WTC11 (cell line): Measurements from ENCODE around the gene ANKRD33B. TPM values are rescaled to one million over a fixed set of nuclear protein-coding genes. Genes with fewer than 3 reads are reported as not detected.

Experiments used
- ATAC-seq: fragments of 200-7000 bp; cut with Tn5 transposase; 2 replicates; pipeline ENCODE4 v1.10.0; 2021; ENCODE audit warnings: mild to moderate bottlenecking, moderate library complexity
- CTCF ChIA-PET: fragments of 300-600 bp; sonication (Branson Sonifier 250); formaldehyde crosslinking; loops from one replicate; lab custom pipeline; 2021; ENCODE audit warnings: antibody characterized with exemption; lab: Charles Lee
- POLR2A ChIA-PET: fragments of 350-600 bp; sonication (Branson Sonifier 250); formaldehyde crosslinking; loops from one replicate; lab custom pipeline; 2021; ENCODE audit warnings: antibody characterized with exemption; lab: Charles Lee
- DNase-seq: peaks from one replicate; pipeline ENCODE4 v3.0.0; 2021; ENCODE audit warnings: low spot score
- H3K27ac Mint-ChIP-seq: 2 replicates; pipeline ENCODE4 v1.8.0; 2021; ENCODE audit warnings: mixed read lengths
- H3K27me3 Mint-ChIP-seq: 2 replicates; pipeline ENCODE4 v1.8.0; 2021; ENCODE audit warnings: low read depth, mild to moderate bottlenecking, moderate library complexity, mixed read lengths
- H3K36me3 Mint-ChIP-seq: 2 replicates; pipeline ENCODE4 v1.8.0; 2021; ENCODE audit warnings: mixed read lengths
- H3K4me1 Mint-ChIP-seq: 2 replicates; pipeline ENCODE4 v1.8.0; 2022; ENCODE audit warnings: mixed read lengths
- H3K4me3 Mint-ChIP-seq: 2 replicates; pipeline ENCODE4 v1.8.0; 2021; ENCODE audit warnings: mild to moderate bottlenecking, moderate library complexity, mixed read lengths
- H3K9me3 Mint-ChIP-seq: 2 replicates; pipeline ENCODE4 v1.8.0; 2021; ENCODE audit warnings: mixed read lengths
- CREM ChIP-seq: sonication (generic); formaldehyde crosslinking; IDR thresholded peaks from 2 replicates; pipeline ENCODE4 v1.8.1; 2022; ENCODE audit warnings: mild to moderate bottlenecking, missing genetic modification reagents, moderate library complexity
- FOXK1 ChIP-seq: sonication (generic); formaldehyde crosslinking; IDR thresholded peaks from 2 replicates; pipeline ENCODE4 v1.8.0; 2022; ENCODE audit warnings: mild to moderate bottlenecking, moderate library complexity, missing genetic modification reagents
- NFYB ChIP-seq: sonication (generic); formaldehyde crosslinking; conservative IDR thresholded peaks from 2 replicates; pipeline ENCODE4 v1.8.0; 2022; ENCODE audit warnings: low read depth, missing genetic modification reagents
- NR1H2 ChIP-seq: sonication (generic); formaldehyde crosslinking; IDR thresholded peaks from 2 replicates; pipeline ENCODE4 v1.9.0; 2021; ENCODE audit warnings: mild to moderate bottlenecking, moderate library complexity, missing genetic modification reagents
- OVOL2 ChIP-seq: fragments of 250-450 bp; sonication (Bioruptor Pico); IDR thresholded peaks from 2 replicates; pipeline ENCODE4 v1.9.0; 2021; ENCODE audit warnings: mild to moderate bottlenecking, borderline replicate concordance
- PRRX2 ChIP-seq: fragments of 250-450 bp; sonication (Bioruptor Pico); IDR thresholded peaks from 2 replicates; pipeline ENCODE4 v1.8.0; 2021; ENCODE audit warnings: mild to moderate bottlenecking
- RORB ChIP-seq: fragments of 250-450 bp; sonication (Bioruptor Pico); IDR thresholded peaks from 2 replicates; pipeline ENCODE4 v1.9.0; 2021; ENCODE audit warnings: mild to moderate bottlenecking
- TEAD1 ChIP-seq: sonication (generic); formaldehyde crosslinking; IDR thresholded peaks from 2 replicates; pipeline ENCODE4 v1.8.0; 2022; ENCODE audit warnings: mild to moderate bottlenecking, missing genetic modification reagents
- ZBTB21 ChIP-seq: sonication (generic); formaldehyde crosslinking; IDR thresholded peaks from 2 replicates; pipeline ENCODE4 v1.8.1; 2023; ENCODE audit warnings: mild to moderate bottlenecking, missing genetic modification reagents, borderline replicate concordance
- ZNF121 ChIP-seq: sonication (generic); formaldehyde crosslinking; IDR thresholded peaks from 2 replicates; pipeline ENCODE4 v1.8.0; 2023; ENCODE audit warnings: missing genetic modification reagents
- ZNF138 ChIP-seq: sonication (generic); formaldehyde crosslinking; conservative IDR thresholded peaks from 2 replicates; pipeline ENCODE4 v1.8.1; 2022; ENCODE audit warnings: mild to moderate bottlenecking, moderate library complexity, missing genetic modification reagents
- ZNF219 ChIP-seq: sonication (generic); formaldehyde crosslinking; IDR thresholded peaks from 2 replicates; pipeline ENCODE4 v1.8.0; 2023; ENCODE audit warnings: missing genetic modification reagents, mild to moderate bottlenecking, borderline replicate concordance
- ZNF232 ChIP-seq: sonication (generic); formaldehyde crosslinking; IDR thresholded peaks from 2 replicates; pipeline ENCODE4 v1.8.0; 2022; ENCODE audit warnings: mild to moderate bottlenecking, missing genetic modification reagents
- ZNF396 ChIP-seq: fragments of 250-450 bp; sonication (Bioruptor Pico); IDR thresholded peaks from 2 replicates; pipeline ENCODE4 v1.8.0; 2021; ENCODE audit warnings: mild to moderate bottlenecking, moderate library complexity, borderline replicate concordance
- ZNF416 ChIP-seq: fragments of 250-450 bp; sonication (Bioruptor Pico); IDR thresholded peaks from 2 replicates; pipeline ENCODE4 v1.9.0; 2021; ENCODE audit warnings: mild to moderate bottlenecking, inconsistent platforms
- ZNF423 ChIP-seq: fragments of 250-450 bp; sonication (Bioruptor Pico); IDR thresholded peaks from 2 replicates; pipeline ENCODE4 v2.1.2; 2022; ENCODE audit warnings: mild to moderate bottlenecking, moderate library complexity
- ZNF671 ChIP-seq: fragments of 250-450 bp; sonication (Bioruptor Pico); IDR thresholded peaks from 2 replicates; pipeline ENCODE4 v1.8.0; 2021; ENCODE audit warnings: mild to moderate bottlenecking
- total RNA-seq: library from RNA; stranded (reverse); gene quantifications from 3 replicates; pipeline ENCODE4 v1.2.3, GENCODE V29; 2021
- TF ChIP-seq, protein P1 (sequence below): sonication (generic); formaldehyde crosslinking; IDR thresholded peaks from 2 replicates; pipeline ENCODE4 v1.8.0; 2022; ENCODE audit warnings: missing genetic modification reagents
- TF ChIP-seq, protein P2 (sequence below): sonication (generic); formaldehyde crosslinking; IDR thresholded peaks from 2 replicates; pipeline ENCODE4 v1.8.0; 2022; ENCODE audit warnings: mild to moderate bottlenecking, missing genetic modification reagents
- TF ChIP-seq, protein P3 (sequence below): fragments of 250-450 bp; sonication (Bioruptor Pico); IDR thresholded peaks from 2 replicates; pipeline ENCODE4 v1.9.0; 2021; ENCODE audit warnings: moderate library complexity, mild to moderate bottlenecking, inconsistent platforms, borderline replicate concordance
- TF ChIP-seq, protein P4 (sequence below): sonication (generic); formaldehyde crosslinking; IDR thresholded peaks from 2 replicates; pipeline ENCODE4 v1.8.1; 2023; ENCODE audit warnings: mild to moderate bottlenecking, missing genetic modification reagents, moderate library complexity
- TF ChIP-seq, protein P5 (sequence below): sonication (generic); formaldehyde crosslinking; IDR thresholded peaks from 2 replicates; pipeline ENCODE4 v1.8.1; 2022; ENCODE audit warnings: low read depth, missing genetic modification reagents, borderline replicate concordance
- TF ChIP-seq, protein P6 (sequence below): sonication (generic); formaldehyde crosslinking; IDR thresholded peaks from 2 replicates; pipeline ENCODE4 v1.8.0; 2022; ENCODE audit warnings: mild to moderate bottlenecking, missing genetic modification reagents
- TF ChIP-seq, protein P7 (sequence below): sonication (generic); formaldehyde crosslinking; IDR thresholded peaks from 2 replicates; pipeline ENCODE4 v1.8.1; 2022; ENCODE audit warnings: mild to moderate bottlenecking, missing genetic modification reagents, moderate library complexity, borderline replicate concordance
- TF ChIP-seq, protein P8 (sequence below): sonication (generic); formaldehyde crosslinking; IDR thresholded peaks from 2 replicates; pipeline ENCODE4 v1.8.1; 2023; ENCODE audit warnings: mild to moderate bottlenecking, moderate library complexity, missing genetic modification reagents

The ANKRD33B gene
- total RNA-seq, 1 experiment from 2014 or later, result 9.2 TPM

DNA sequence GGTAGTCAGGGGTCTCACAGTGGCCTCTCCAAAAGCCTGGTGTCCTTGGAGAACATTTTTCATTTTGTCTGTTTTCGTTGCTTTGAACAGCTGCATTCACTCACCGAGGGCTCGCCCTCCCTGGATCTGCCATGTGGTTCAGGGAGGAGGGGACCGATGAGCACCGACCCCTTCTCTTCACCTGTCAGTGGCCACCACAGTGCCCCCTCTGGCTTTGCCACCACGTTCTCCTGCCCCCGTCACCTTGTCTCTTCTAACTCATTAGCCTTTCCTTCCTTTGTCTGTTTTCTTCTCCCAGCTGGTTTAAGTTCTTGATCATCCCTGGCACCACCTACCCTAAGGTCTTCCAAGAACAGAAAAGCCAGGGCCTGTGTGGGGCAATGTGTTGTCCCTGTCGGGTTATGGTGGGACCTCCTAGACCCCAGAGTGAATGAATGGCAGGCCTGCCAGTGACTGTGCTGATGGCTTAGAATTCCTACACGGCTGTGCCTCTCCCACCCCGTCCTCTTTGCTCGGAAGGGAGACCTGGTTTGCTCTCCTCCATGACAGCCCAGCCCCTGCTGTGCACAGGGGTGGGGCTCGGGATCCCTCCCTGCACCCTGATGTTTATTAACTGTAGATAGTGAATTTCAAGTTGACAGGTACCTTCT lies 90.0 kb downstream of the ANKRD33B start:
- Mint-ChIP-seq H3K9me3 (peaks cover 5% of the 10 kb centered on the region), H3K27ac (no peak overlapping the region), H3K36me3 (no peaks in the 10 kb centered on the region), H3K27me3 (no peaks in the 10 kb centered on the region), H3K4me3 (no peak overlapping the region), H3K4me1 (peaks cover 12% of the 10 kb centered on the region)
- DNase-seq (no peak), ATAC-seq (no peak)
- TF ChIP-seq ZNF121 (CRISPR knock-in tag) (no peak), NFYB (CRISPR knock-in tag) (no peak), ZNF416 (CRISPR knock-in tag) (no peak), TEAD1 (CRISPR knock-in tag) (no peak), PRRX2 (no peak), OVOL2 (CRISPR knock-in tag) (no peak), ZNF671 (CRISPR knock-in tag) (no peak), ZNF232 (CRISPR knock-in tag) (no peak), ZNF138 (CRISPR knock-in tag) (no peak), ZBTB21 (CRISPR knock-in tag) (no peak)
- TF ChIP-seq, protein P1, sequence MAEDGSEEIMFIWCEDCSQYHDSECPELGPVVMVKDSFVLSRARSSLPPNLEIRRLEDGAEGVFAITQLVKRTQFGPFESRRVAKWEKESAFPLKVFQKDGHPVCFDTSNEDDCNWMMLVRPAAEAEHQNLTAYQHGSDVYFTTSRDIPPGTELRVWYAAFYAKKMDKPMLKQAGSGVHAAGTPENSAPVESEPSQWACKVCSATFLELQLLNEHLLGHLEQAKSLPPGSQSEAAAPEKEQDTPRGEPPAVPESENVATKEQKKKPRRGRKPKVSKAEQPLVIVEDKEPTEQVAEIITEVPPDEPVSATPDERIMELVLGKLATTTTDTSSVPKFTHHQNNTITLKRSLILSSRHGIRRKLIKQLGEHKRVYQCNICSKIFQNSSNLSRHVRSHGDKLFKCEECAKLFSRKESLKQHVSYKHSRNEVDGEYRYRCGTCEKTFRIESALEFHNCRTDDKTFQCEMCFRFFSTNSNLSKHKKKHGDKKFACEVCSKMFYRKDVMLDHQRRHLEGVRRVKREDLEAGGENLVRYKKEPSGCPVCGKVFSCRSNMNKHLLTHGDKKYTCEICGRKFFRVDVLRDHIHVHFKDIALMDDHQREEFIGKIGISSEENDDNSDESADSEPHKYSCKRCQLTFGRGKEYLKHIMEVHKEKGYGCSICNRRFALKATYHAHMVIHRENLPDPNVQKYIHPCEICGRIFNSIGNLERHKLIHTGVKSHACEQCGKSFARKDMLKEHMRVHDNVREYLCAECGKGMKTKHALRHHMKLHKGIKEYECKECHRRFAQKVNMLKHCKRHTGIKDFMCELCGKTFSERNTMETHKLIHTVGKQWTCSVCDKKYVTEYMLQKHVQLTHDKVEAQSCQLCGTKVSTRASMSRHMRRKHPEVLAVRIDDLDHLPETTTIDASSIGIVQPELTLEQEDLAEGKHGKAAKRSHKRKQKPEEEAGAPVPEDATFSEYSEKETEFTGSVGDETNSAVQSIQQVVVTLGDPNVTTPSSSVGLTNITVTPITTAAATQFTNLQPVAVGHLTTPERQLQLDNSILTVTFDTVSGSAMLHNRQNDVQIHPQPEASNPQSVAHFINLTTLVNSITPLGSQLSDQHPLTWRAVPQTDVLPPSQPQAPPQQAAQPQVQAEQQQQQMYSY, result no peak
- TF ChIP-seq, protein P2, sequence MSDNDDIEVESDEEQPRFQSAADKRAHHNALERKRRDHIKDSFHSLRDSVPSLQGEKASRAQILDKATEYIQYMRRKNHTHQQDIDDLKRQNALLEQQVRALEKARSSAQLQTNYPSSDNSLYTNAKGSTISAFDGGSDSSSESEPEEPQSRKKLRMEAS, result no peak
- CTCF ChIA-PET, result no interaction called here
- POLR2A ChIA-PET, result no interaction called here

DNA sequence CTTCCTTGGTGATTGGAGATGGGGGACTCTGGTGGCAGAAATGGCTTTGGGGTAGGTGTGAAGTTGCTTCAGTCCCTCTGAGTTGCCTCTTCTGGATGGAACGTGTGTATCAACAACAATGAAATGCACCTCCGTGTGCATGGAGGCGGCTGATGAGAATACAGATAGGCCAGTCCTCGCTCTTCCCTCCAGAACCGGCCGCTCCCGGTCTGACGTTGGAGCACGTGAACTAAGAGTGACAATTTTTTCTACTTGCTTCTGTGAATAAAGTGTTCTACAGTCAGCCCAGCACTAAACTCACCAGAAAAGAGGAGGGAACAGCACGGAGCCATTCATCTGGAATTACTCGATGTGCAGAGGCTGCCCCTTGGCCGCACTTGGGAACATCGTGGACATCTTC lies 90.7 kb downstream of the ANKRD33B start:
- peaks cover 5% of the 10 kb centered on the region for H3K9me3 Mint-ChIP-seq
- ChIA-PET CTCF (no interaction called here), POLR2A (no interaction called here)
- no peak overlapping the region for H3K4me3 Mint-ChIP-seq
- ATAC-seq (no peak), DNase-seq (no peak)
- H3K27ac Mint-ChIP-seq, result peak overlapping the region; percentile 60
- H3K36me3 Mint-ChIP-seq, result no peaks in the 10 kb centered on the region
- no peaks in the 10 kb centered on the region for H3K27me3 Mint-ChIP-seq
- H3K4me1 Mint-ChIP-seq, result peaks cover 12% of the 10 kb centered on the region
- TF ChIP-seq FOXK1 (CRISPR knock-in tag), result no peak
- no peak for TF ChIP-seq ZNF396 (CRISPR knock-in tag)
- TF ChIP-seq ZNF219 (CRISPR knock-in tag), result no peak
- TF ChIP-seq, protein P3, sequence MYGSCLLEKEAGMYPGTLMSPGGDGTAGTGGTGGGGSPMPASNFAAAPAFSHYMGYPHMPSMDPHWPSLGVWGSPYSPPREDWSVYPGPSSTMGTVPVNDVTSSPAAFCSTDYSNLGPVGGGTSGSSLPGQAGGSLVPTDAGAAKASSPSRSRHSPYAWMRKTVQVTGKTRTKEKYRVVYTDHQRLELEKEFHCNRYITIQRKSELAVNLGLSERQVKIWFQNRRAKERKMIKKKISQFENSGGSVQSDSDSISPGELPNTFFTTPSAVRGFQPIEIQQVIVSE, result no peak
- TF ChIP-seq, protein P4, sequence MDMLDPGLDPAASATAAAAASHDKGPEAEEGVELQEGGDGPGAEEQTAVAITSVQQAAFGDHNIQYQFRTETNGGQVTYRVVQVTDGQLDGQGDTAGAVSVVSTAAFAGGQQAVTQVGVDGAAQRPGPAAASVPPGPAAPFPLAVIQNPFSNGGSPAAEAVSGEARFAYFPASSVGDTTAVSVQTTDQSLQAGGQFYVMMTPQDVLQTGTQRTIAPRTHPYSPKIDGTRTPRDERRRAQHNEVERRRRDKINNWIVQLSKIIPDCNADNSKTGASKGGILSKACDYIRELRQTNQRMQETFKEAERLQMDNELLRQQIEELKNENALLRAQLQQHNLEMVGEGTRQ (CRISPR knock-in tag), result no peak
- TF ChIP-seq RORB (CRISPR knock-in tag), result no peak
- no peak for TF ChIP-seq CREM (CRISPR knock-in tag)
- TF ChIP-seq, protein P5, sequence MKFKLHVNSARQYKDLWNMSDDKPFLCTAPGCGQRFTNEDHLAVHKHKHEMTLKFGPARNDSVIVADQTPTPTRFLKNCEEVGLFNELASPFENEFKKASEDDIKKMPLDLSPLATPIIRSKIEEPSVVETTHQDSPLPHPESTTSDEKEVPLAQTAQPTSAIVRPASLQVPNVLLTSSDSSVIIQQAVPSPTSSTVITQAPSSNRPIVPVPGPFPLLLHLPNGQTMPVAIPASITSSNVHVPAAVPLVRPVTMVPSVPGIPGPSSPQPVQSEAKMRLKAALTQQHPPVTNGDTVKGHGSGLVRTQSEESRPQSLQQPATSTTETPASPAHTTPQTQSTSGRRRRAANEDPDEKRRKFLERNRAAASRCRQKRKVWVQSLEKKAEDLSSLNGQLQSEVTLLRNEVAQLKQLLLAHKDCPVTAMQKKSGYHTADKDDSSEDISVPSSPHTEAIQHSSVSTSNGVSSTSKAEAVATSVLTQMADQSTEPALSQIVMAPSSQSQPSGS (CRISPR knock-in tag), result no peak
- TF ChIP-seq, protein P6, sequence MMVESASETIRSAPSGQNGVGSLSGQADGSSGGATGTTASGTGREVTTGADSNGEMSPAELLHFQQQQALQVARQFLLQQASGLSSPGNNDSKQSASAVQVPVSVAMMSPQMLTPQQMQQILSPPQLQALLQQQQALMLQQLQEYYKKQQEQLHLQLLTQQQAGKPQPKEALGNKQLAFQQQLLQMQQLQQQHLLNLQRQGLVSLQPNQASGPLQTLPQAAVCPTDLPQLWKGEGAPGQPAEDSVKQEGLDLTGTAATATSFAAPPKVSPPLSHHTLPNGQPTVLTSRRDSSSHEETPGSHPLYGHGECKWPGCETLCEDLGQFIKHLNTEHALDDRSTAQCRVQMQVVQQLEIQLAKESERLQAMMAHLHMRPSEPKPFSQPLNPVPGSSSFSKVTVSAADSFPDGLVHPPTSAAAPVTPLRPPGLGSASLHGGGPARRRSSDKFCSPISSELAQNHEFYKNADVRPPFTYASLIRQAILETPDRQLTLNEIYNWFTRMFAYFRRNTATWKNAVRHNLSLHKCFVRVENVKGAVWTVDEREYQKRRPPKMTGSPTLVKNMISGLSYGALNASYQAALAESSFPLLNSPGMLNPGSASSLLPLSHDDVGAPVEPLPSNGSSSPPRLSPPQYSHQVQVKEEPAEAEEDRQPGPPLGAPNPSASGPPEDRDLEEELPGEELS, result no peak
- TF ChIP-seq, protein P7, sequence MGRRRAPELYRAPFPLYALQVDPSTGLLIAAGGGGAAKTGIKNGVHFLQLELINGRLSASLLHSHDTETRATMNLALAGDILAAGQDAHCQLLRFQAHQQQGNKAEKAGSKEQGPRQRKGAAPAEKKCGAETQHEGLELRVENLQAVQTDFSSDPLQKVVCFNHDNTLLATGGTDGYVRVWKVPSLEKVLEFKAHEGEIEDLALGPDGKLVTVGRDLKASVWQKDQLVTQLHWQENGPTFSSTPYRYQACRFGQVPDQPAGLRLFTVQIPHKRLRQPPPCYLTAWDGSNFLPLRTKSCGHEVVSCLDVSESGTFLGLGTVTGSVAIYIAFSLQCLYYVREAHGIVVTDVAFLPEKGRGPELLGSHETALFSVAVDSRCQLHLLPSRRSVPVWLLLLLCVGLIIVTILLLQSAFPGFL (CRISPR knock-in tag), result no peak
- TF ChIP-seq ZNF423 (CRISPR knock-in tag), result no peak
- TF ChIP-seq NR1H2 (CRISPR knock-in tag), result no peak
- TF ChIP-seq, protein P8, sequence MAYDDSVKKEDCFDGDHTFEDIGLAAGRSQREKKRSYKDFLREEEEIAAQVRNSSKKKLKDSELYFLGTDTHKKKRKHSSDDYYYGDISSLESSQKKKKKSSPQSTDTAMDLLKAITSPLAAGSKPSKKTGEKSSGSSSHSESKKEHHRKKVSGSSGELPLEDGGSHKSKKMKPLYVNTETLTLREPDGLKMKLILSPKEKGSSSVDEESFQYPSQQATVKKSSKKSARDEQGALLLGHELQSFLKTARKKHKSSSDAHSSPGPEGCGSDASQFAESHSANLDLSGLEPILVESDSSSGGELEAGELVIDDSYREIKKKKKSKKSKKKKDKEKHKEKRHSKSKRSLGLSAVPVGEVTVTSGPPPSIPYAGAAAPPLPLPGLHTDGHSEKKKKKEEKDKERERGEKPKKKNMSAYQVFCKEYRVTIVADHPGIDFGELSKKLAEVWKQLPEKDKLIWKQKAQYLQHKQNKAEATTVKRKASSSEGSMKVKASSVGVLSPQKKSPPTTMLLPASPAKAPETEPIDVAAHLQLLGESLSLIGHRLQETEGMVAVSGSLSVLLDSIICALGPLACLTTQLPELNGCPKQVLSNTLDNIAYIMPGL, result no peak
- TF ChIP-seq ZNF416 (CRISPR knock-in tag), result no peak
- TF ChIP-seq PRRX2, result no peak
